Panc1 (cell line): Measurements from ENCODE around the gene UBL5.

Experiments
- POLR2AphosphoS5 ChIP-seq: IDR thresholded peaks from 2 replicates; pipeline ENCODE4 v1.6.1; 2012; ENCODE audit warnings: mild to moderate bottlenecking, low read depth, low read length, moderate library complexity
- TF ChIP-seq, protein P1 (sequence below): fragments of 450-650 bp; IDR thresholded peaks from 2 replicates; pipeline ENCODE4 v1.5.1; 2017; ENCODE audit warnings: mild to moderate bottlenecking

DNA sequence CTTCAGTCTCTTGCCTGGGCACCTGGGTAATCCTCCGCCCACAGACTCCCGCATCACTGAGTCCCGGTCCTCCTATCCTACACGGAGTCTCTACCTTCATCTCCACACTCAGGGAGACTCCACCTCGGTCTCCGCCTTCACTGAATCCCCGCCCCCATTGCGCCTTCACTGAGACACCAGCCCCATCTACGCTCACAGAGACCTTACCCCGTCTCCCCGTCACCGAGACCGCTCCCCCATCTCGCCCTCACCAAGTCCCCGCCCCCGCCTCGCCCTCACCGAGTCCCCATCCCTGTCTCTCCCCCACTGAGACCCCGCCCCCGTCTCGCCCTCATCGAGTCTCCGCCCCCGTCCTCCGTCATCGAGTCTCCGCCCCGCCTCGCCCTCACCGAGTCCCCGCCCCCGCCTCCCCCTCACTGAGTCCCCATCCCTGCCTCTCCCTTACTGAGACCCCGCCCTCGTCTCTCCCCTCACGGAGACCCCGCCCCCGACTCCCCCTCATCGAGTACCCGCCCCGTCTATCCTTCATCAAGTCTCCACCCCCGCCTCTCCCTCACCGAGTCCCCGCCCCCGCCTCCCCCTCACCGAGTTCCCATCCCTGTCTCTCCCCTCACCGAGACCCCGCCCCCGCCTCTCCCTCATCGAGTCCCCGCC lies 36.0 kb upstream of the UBL5 start:
- TF ChIP-seq, protein P1, sequence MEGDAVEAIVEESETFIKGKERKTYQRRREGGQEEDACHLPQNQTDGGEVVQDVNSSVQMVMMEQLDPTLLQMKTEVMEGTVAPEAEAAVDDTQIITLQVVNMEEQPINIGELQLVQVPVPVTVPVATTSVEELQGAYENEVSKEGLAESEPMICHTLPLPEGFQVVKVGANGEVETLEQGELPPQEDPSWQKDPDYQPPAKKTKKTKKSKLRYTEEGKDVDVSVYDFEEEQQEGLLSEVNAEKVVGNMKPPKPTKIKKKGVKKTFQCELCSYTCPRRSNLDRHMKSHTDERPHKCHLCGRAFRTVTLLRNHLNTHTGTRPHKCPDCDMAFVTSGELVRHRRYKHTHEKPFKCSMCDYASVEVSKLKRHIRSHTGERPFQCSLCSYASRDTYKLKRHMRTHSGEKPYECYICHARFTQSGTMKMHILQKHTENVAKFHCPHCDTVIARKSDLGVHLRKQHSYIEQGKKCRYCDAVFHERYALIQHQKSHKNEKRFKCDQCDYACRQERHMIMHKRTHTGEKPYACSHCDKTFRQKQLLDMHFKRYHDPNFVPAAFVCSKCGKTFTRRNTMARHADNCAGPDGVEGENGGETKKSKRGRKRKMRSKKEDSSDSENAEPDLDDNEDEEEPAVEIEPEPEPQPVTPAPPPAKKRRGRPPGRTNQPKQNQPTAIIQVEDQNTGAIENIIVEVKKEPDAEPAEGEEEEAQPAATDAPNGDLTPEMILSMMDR = no peak
- TF ChIP-seq POLR2AphosphoS5 = no peak
